BLaER1 (cell line): ENCODE measurements around the gene GOSR2.
A peak's percentile ranks its signal among the peaks of the same experiment; 100 is the strongest.

ENCODE experiments used
- H3K27ac ChIP-seq: shearing (Covaris generic); formaldehyde crosslinking; 2 replicates; pipeline ENCODE4 v1.8.1; 2022
- H3K27me3 ChIP-seq: shearing (Covaris generic); formaldehyde crosslinking; 2 replicates; pipeline ENCODE4 v1.8.1; 2022
- H3K36me3 ChIP-seq: shearing (Covaris generic); formaldehyde crosslinking; 2 replicates; pipeline ENCODE4 v1.8.1; 2022
- H3K4me1 ChIP-seq: shearing (Covaris generic); formaldehyde crosslinking; 2 replicates; pipeline ENCODE4 v1.8.1; 2022
- H3K4me2 ChIP-seq: shearing (Covaris generic); formaldehyde crosslinking; 2 replicates; pipeline ENCODE4 v1.8.1; 2022
- H3K4me3 ChIP-seq: shearing (Covaris generic); formaldehyde crosslinking; 2 replicates; pipeline ENCODE4 v1.8.1; 2022
- H3K9ac ChIP-seq: shearing (Covaris generic); formaldehyde crosslinking; 2 replicates; pipeline ENCODE4 v1.8.1; 2022
- H3K9me3 ChIP-seq: shearing (Covaris generic); formaldehyde crosslinking; 2 replicates; pipeline ENCODE4 v1.8.1; 2022
- H4K20me1 ChIP-seq: shearing (Covaris generic); formaldehyde crosslinking; 2 replicates; pipeline ENCODE4 v1.8.1; 2022
- Cebpa-rat ChIP-seq: shearing (Covaris generic); IDR thresholded peaks from 2 replicates; pipeline ENCODE4 v1.8.1; 2022

GOSR2 gene

GRCh38 chr17:46925185-46925868, 2.4 kb downstream of the GOSR2 start:
- Histone ChIP-seq H4K20me1 (peaks cover 73% of the 10 kb centered on the region), H3K9ac (no peak overlapping the region), H3K4me2 (no peak overlapping the region), H3K36me3 (peaks cover 29% of the 10 kb centered on the region), H3K9me3 (no peaks in the 10 kb centered on the region), H3K4me3 (no peak overlapping the region), H3K27ac (no peak overlapping the region), H3K27me3 (no peaks in the 10 kb centered on the region), H3K4me1 (peaks cover 34% of the 10 kb centered on the region)
- TF ChIP-seq Cebpa-rat: no peak

DNA sequence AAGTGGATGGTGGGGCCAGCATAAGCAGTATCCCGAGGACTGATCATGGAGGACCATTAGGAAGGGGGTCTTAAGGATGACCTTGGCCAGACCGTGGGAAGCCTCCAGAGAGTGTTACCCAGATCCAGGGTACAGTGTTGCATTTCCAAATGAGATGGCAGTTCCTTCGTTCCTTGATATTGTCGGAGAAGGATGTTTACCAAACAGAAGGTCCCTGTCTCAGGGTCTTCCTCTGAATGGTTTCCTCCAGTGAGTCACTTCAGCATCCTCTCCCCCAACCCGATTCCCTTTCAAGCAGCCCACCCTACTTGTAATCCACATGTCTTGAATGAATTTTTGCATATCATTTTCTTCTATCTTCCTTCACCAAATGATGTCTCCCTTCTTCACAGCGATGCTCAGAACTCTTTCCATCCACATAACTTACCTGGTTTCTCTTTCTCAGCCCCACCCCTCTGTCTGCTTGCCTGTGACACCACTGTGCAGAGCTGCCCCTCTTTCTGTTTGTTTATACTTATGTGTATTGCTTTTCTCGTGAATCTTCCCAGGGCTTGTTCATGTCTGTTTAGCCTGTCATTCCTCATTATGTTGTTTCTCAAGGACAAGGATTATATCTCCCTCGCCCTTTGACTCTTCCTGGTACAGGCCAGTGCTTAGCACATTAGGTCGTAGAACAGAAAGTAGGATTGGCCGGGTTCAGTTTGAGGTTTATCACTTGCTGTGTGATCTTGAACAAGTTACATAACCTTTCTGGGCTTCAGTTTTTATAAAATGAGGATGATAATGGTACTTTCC, 5.7 kb downstream of the GOSR2 start:
- Histone ChIP-seq H3K4me3 (no peak overlapping the region), H3K4me2 (no peak overlapping the region), H3K27ac (no peak overlapping the region), H3K9me3 (no peaks in the 10 kb centered on the region), H3K4me1 (peaks cover 32% of the 10 kb centered on the region), H3K27me3 (no peaks in the 10 kb centered on the region), H4K20me1 (peaks cover 67% of the 10 kb centered on the region), H3K36me3 (peaks cover 61% of the 10 kb centered on the region), H3K9ac (no peak overlapping the region)
- TF ChIP-seq Cebpa-rat: no peak

- no peaks in the 10 kb centered on the region for H3K27me3 ChIP-seq
- H3K36me3 ChIP-seq: peaks cover 68% of the 10 kb centered on the region
- no peak overlapping the region for H3K9ac ChIP-seq
- no peak for TF ChIP-seq Cebpa-rat
- H3K27ac ChIP-seq: no peak overlapping the region
- peaks cover 25% of the 10 kb centered on the region for H3K4me1 ChIP-seq
- no peak overlapping the region for H3K4me2 ChIP-seq
- H3K9me3 ChIP-seq: no peaks in the 10 kb centered on the region
- peaks cover 65% of the 10 kb centered on the region for H4K20me1 ChIP-seq
- H3K4me3 ChIP-seq: no peak overlapping the region
Measured at GRCh38 chr17:46929413-46929812, 6.5 kb downstream of the GOSR2 start.

- H3K4me1 ChIP-seq: peaks cover 19% of the 10 kb centered on the region
- H3K4me2 ChIP-seq: no peak overlapping the region
- H3K9ac ChIP-seq: no peak overlapping the region
- H3K36me3 ChIP-seq: peaks cover 75% of the 10 kb centered on the region
- peaks cover 65% of the 10 kb centered on the region for H4K20me1 ChIP-seq
- no peaks in the 10 kb centered on the region for H3K9me3 ChIP-seq
- H3K27me3 ChIP-seq: no peaks in the 10 kb centered on the region
- H3K27ac ChIP-seq: no peak overlapping the region
- TF ChIP-seq Cebpa-rat: no peak
- no peak overlapping the region for H3K4me3 ChIP-seq
Measured at GRCh38 chr17:46930051-46930450, 7.1 kb downstream of the GOSR2 start.

DNA sequence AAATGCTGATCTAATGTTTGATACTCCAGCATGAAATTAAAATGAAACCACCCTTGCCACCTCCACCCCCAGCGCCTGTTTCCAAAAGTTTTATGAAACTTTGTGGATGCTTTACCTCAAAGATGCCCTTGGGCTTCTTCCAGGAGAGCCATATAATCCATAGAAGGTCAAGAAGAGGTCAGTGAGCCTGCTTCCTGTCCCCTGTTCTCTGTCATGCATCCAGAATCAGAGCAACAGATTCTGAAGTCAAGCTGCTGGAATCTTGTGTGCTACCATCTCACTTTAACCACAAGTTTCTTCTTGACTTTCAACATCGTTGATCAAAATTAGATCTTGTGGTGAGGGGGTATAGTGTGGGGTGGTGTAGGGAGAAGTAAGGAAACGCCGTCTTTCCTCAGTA, 8.6 kb downstream of the GOSR2 start:
- H3K27ac ChIP-seq: no peak overlapping the region
- H3K4me1 ChIP-seq: peaks cover 12% of the 10 kb centered on the region
- H4K20me1 ChIP-seq: peaks cover 65% of the 10 kb centered on the region
- no peaks in the 10 kb centered on the region for H3K27me3 ChIP-seq
- no peak overlapping the region for H3K4me3 ChIP-seq
- peaks cover 88% of the 10 kb centered on the region for H3K36me3 ChIP-seq
- H3K9me3 ChIP-seq: no peaks in the 10 kb centered on the region
- no peak overlapping the region for H3K4me2 ChIP-seq
- TF ChIP-seq Cebpa-rat: no peak
- no peak overlapping the region for H3K9ac ChIP-seq

- Histone ChIP-seq H3K27me3 (no peaks in the 10 kb centered on the region), H3K36me3 (peaks cover 98% of the 10 kb centered on the region), H3K27ac (no peak overlapping the region), H3K4me3 (no peak overlapping the region), H3K9me3 (no peaks in the 10 kb centered on the region), H3K9ac (no peak overlapping the region), H3K4me1 (no peaks in the 10 kb centered on the region), H3K4me2 (no peak overlapping the region), H4K20me1 (peaks cover 61% of the 10 kb centered on the region)
- TF ChIP-seq Cebpa-rat: no peak
Measured at GRCh38 chr17:46935658-46936266, 12.8 kb downstream of the GOSR2 start.

GRCh38 chr17:46940692-46941404, 17.9 kb downstream of the GOSR2 start:
- Histone ChIP-seq H3K36me3 (peaks cover 63% of the 10 kb centered on the region), H3K9ac (no peak overlapping the region), H4K20me1 (peaks cover 67% of the 10 kb centered on the region), H3K9me3 (no peaks in the 10 kb centered on the region), H3K4me1 (peaks cover 31% of the 10 kb centered on the region), H3K4me2 (no peak overlapping the region), H3K27me3 (no peaks in the 10 kb centered on the region), H3K27ac (no peak overlapping the region), H3K4me3 (no peak overlapping the region)
- no peak for TF ChIP-seq Cebpa-rat

GRCh38 chr17:46942441-46943217, 19.7 kb downstream of the GOSR2 start:
- no peak overlapping the region for H3K4me3 ChIP-seq
- H3K27me3 ChIP-seq: no peaks in the 10 kb centered on the region
- peaks cover 51% of the 10 kb centered on the region for H4K20me1 ChIP-seq
- H3K27ac ChIP-seq: 0 out of 2 replicates have a peak overlapping the region, but pooled peaks have one; percentile 3
- H3K36me3 ChIP-seq: peaks cover 45% of the 10 kb centered on the region
- H3K4me1 ChIP-seq: peaks cover 45% of the 10 kb centered on the region
- peak overlapping the region; percentile 68 for H3K4me2 ChIP-seq
- TF ChIP-seq Cebpa-rat: no peak
- no peak overlapping the region for H3K9ac ChIP-seq
- H3K9me3 ChIP-seq: no peaks in the 10 kb centered on the region

GRCh38 chr17:46943218-46943500, 20.2 kb downstream of the GOSR2 start:
- Histone ChIP-seq H3K27ac (0 out of 2 replicates have a peak overlapping the region, but pooled peaks have one; percentile 3), H3K9ac (no peak overlapping the region), H3K4me1 (peaks cover 45% of the 10 kb centered on the region), H3K4me2 (peak overlapping the region; percentile 68), H3K4me3 (no peak overlapping the region), H3K27me3 (no peaks in the 10 kb centered on the region), H4K20me1 (peaks cover 49% of the 10 kb centered on the region), H3K36me3 (peaks cover 42% of the 10 kb centered on the region), H3K9me3 (no peaks in the 10 kb centered on the region)
- TF ChIP-seq Cebpa-rat: no peak
